Stimulated activated naive CD4-positive, alpha-beta T cell (primary cell): Measurements from ENCODE around the gene NME4.
A peak's percentile ranks its signal among the peaks of the same experiment; 100 is the strongest.
"Not testable (repeated sequence)": the region's sequence is repeated elsewhere in the genome, so short reads cannot be mapped to it uniquely, and the experiment has no call there.

Experiments
- DNase-seq, 6 experiments: peaks; one replicate each; lab custom pipeline; 2025; lab: John Stamatoyannopoulos, UW

The NME4 gene

DNA sequence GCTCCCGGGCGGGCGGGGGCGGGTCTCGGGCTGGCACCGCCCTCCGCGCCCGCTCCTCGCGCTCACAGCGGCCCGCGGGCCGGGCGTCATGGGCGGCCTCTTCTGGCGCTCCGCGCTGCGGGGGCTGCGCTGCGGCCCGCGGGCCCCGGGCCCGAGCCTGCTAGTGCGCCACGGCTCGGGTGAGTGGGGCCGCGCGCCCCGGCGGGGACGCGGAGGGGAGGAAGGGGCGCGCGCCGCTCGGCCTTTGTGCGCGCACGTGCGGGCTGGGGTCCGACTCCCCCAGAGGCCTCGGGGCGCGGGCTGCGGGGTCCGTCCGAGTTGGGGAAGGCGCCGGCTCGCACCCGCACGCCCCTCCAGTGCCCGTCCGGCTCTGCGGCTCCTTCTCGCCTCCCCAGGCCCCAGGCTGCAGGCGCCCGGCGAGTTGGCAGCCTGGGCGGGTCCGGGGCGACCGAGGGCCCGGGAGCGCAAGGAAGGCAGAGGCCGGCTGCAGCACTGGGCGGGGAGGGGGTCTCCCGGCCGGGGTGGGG is at the start of gene NME4:
NME4 (plus strand) TSS at position 65 of the 527 bp plus-strand sequence; CDS start at position 89, 24 bp downstream.
- DNase-seq: peak in 5 of 6 experiments; percentile 14 to 48 (median 26)

DNA sequence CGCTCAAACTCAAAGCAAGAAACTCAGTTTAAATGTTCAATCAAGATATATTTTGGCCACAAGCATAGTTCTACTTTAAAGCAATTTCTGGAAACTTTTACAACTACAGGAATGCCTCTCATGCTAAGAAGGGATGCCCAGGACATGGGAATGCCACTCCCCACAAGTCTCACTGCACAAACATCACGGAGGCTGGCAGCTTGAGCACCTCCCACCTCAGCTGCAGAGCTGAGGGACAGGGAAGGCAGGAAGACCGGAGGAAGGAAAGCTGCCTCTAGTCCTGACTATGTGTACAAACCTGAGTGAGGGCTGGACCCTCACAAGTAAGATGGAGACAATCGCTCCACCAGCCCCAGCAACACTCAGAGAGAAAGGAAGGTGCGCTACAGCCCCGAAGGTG is 49.8 kb upstream of the NME4 start:
- no peak for DNase-seq

DNA sequence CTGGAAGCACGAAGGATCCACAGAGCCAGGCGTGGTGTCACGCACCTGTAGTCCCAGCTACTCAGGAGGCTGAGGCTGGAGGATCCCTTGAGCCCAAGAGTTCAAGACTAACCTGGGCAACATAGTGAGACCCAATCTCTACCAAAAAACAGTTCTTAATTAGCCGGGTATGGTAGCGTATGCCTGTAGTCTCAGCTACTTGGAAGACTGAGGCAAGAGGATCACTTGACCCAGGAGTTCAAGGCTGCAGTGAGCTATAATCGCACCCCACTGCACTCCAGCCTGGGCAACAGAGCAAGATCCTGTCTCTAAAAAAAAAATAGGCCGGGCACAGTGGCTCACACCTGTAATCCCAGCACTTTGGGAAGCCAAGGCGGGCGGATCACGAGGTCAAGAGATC is 48.5 kb upstream of the NME4 start:
- DNase-seq: not testable (repeated sequence)

DNA sequence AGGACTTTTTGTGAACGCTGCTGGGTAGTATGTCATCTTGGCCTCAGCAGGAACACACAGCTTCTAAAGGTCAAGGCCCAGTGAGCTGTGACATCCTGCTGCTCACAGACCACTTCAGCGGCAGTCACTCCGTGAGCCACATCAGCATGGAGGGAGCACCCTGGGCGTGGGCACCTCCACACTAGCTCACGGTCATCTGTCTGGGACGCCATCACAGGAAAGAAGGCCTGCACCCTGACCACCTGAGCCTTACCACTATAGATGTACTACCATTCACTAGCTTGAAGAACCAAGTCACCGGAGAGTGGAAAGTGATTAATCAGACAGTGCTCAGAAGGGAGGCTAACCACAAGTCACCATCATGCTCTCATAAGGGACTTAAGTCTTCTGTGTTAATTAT is 47.8 kb upstream of the NME4 start:
- no peak for DNase-seq

DNA sequence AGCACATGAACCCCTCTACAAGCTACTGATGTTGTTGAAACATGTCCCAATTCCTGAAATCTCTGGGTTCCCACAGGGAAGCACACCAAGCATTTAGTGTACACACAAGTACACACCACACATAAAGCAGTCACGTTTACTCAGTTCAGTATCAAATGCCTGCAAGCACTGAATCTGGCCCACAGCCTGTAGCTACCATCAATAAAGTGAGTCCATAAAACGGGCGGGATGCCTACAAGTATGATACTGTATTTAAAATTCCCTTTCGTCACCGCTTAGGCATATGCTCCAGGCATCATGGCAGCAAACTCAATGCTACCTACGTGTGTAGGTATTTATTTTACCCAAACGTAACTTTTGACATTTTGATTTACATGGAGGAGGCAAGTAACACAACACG is 46.8 kb upstream of the NME4 start:
- no peak for DNase-seq

DNA sequence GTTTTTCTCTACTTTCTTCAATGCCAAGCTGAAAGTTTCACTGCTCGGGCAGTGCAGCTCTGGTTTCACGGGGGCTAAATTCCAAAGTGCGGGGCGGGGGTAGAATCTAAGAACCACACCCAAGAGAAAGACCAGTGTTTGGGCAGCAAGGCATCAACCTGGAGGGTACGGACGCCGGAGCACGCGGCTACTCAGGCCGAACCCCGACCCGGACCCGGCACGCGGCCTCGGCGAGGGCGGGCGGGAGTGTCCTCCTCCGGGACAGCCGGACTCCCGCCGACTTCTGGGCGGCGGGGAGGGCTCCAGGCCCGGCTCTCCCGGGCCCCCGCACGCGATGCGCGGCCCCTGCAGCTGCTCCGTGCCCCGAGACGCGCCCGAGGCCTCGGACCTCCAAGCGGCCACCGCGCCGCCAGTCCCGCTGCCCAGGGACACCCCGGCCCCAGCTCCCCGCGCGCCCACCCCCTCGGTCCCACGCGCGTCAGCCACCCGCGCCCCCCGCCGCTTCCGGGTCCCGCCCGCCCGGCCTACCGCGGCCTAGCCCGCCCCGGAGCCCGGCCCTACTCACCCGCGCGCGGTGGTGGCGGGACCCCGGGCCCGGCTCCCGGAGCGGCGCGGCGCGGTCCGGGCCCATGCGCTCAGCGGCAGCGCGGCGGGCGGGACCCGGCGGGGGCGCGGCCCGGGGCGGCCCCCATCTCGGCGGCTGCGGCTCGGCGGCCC is 45.0 kb upstream of the NME4 start:
- peak in 4 of 6 experiments; percentile 18 to 63 (median 52) for DNase-seq

DNA sequence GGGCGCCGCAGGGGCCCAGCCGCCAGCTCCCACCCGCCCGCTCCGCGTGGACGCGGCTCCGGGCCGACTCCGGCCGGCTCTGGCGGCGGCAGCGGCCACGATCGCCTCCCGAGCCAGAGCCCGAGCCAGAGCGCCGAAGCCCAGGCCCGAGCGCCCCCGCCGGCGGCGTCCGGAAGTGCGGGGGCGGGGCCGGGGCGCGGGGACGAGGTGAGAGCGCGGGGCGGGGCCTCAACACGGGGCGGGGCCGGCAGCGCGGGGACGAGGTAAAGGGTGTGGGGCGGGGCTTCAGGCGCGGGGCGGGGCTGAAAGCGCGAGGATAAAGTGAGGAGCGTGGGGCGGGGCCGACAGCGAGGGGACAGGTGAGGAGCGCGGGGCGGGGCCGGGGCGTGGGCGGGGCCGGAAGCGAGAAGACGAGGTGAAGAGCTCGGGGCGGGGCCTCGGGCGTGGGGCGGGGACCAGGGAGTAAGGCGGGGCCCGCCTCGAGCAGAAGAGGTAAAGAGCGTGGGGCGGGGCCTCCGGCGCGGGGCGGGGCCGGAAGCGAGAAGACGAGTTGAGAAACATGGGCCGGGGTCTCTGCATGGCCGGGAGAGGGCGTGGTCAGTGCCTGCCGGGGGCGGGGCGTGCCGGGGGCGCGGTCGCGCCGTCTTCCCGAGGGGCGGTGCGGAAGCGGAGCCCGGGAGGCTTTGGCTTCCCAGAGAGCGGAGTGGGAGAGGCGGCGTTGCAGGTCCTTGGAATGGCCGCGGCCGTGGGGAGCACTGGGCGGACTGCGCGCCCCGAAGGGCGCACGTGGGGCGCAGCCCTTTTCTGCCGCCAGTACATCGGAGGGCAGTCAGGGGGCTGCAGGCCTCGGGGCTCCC is 44.2 kb upstream of the NME4 start, which contains the start of gene AXIN1:
AXIN1 (minus strand) TSS at position 177 of the 857 bp plus-strand sequence. CDS start 5,698 bp downstream, outside the sequence.
- peak; percentile 98 to 100 (median 100) for DNase-seq

DNA sequence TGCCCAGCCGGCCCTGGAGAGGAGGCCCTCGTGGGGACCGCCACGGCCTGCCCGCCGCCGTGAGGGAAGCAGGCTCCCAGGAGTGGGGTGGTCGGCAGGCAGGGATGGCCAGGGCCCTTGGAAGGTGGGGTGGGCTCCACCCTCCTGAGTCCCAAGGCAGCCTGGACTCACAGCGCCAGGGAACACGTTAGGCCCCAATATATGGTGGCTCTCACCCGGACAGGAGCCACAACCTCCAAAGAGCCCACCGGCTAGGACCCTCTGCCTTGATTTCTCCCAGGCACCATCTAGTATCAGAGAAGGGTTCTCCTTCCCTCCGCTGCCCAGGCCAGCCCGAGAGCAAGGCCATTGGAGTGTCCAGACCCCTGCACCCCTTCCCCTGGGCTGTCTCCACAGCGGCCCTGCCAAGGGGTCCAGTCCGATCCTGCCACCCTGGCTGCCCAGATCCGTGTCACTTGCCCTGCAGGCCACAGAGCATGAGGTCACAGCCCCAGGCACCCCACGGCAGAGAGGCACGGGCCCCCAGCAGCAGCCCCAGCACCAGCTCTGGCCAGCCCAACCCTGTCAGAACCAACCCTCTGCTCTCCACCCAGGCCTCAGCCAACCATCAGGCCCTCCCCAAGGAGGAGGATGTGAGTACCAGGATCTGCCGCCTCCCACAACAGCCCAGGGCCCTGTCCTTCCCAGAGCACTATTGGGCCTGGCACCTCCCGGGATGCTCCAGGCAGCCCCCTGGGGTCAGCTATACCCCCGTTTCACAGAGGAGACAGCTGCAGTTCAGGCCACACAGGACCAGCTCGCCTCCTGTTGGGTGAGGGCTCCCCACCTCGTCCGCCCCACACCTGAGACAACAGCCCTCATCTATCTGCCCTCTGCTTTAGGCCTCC is 43.4 kb upstream of the NME4 start:
- no peak for DNase-seq

DNA sequence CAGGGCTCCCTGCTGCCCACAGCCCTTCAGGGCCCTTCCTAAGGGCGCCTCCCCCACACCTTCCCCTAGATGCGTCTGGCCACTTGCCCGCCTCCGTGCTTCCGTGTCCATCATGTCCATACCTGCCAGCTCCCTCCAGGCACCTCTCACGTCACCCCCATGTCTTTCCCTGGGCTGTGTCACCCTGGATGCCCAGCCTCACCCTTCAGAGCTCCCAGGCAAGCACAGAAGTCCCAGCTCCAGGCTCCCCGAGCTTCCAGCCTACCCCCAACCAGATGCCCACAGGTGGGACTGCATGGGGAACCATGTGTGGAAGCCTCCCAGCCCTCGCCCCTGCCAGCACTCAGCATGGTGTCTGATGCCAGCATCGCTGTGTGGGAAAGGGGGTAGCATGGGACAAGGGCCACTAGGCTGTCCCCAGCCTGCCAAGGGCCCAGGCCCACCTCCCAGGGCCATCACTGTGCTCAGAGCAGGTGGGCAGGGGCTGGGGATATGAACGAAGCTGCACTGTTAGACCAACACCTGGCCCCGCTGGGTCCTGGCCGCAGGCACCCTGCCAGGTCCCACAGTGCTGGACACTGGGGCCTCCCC is 42.6 kb upstream of the NME4 start:
- no peak for DNase-seq

DNA sequence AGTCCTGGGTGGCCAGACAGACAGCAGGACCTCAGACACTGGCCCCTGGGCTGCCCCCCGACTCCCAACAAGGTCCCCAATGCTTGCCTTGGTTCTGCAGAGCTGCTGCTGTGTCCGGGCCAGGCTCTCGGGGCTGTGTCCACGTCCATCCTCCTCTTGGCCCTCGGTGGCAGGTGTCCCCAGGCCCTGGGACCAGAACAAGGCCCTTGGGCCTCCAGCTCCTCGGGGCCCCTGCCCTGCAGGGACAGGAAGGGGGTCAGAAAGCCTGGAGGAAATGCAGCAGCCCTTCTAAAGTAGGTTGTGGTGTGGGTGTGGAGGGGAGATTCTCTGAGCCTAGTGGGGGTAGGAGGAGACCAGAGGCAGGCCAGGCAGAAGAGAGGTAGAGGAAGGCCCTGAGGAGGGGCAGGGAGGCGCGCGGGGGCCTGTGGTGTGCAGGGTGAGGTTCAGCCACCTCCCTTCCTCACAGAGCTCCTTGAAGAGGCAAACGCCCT is 42.0 kb upstream of the NME4 start:
- DNase-seq: peak in 3 of 6 experiments; percentile 10 to 34 (median 19)

DNA sequence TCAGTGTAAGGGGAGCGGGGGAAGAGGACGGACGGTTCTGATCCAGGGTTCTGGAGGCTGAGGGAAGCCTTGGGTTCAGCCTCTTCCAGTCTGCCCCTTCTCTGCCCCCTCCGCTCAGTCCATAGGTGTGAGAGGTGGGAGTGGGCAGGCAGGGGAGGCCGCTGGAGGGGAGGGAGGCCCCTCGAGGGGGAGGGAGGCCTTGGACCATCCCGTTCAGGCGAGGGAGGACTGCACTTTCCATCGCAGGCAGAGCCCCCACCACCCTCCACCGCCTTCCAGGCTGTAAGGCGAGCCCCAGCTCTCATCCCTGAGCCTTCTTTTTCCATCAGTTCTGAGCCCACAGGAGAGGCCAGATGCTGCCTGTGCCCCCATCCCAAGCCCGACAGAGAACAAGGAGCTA is 40.3 kb upstream of the NME4 start:
- no peak for DNase-seq

DNA sequence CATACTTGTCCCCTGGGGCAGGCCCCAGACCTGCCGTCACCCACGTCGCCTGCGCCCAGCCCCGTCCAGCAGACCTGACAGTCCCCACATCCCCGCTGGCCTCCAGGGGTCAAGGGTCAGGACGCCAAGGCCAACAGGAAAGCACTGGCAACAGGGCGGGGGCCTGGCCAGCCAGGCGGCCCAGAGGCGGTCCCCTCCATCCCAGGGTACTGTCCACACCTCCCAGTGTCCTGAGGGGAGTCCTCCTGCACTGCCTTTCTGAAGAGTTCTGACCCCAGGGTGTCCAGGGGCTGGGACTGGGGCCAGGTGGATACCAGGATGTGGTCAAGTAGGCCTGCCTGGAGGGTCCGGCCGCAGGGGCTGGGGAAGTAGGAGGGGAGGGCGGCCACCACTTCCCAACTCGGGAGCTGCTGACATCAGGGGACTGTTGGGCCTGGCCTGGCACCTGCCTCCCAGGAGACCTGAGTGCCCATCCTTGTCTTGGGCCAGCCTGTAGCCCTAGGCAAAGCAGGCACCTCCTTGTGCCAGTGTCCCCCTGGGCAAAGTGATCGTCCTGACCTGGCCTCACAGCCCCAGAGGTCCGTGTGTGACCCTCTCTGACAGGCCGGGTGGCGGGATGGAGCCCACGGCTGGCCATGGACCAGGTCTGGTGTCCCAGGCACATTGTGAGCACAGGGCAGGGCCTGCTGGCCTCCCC is 37.8 kb upstream of the NME4 start:
- DNase-seq: no peak

DNA sequence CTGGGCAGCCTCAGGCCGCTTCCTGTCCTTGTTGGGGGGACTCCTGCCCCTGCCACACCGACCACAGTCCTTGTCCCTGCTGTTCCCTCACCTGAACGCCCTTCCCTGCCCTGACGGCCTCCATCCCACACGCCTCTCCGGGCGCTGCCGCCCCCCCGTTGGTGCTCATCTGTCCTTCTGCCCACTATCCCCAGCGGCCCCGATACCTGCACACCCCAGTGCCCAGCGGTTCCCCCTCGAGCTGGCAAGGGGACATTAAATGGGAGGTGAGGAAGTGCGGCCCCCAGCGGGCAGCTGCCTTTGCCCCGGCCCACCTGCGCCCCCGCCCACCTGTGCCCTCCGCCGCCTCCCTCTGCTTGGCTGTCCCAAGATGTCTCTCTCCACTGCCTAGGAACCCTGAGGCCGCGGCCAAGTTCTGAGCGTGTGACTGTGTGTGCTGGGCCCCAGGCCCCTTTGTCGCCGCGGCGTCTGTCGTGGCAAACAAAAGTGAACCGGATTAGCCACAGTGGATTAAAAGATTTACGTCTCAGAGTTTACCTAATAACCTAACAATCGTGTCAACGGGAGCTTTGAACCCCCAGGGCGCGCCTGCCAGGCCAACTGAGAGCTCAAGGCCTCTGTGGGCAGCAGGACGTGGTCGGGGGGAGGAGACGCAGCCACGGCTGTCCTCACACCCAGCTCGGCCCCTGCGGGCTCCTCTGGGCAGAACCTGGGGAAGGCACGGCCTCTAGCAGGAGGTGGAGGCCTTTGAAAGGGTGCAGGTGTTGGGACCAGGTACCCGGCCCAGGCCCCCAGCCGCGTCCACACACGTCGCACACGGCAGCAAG is 36.9 kb upstream of the NME4 start:
- DNase-seq: no peak

DNA sequence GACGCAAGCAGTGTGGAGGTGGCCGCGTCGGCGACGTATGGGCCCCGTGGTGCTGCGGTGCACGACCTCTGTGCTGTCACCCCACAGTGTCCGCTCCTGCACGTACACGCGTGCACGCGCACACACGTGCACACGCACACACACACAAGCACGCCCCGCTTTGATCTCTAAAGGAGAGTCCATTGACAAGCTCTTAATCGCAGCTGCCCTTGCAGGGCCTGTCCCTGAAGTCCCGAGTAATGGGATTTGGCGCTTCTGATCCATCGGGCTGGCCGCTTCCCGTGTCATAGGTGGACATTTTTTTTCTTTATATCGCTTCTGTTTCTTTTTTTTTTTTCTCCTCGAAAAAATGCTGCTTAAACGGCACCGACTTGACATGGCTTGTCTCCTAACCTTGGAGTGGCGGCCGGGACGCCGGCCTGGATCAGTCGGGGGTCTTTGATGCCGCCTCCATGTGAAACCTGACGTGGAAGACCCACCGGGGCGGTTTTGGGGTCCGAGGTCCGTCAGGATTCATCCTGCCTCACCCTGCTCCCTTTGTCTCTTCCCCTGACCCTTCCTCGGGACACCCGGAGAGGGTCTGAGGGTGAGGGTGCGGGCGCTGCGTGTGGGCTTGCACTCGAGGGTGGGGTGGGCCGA is 36.2 kb upstream of the NME4 start:
- DNase-seq: no peak

DNA sequence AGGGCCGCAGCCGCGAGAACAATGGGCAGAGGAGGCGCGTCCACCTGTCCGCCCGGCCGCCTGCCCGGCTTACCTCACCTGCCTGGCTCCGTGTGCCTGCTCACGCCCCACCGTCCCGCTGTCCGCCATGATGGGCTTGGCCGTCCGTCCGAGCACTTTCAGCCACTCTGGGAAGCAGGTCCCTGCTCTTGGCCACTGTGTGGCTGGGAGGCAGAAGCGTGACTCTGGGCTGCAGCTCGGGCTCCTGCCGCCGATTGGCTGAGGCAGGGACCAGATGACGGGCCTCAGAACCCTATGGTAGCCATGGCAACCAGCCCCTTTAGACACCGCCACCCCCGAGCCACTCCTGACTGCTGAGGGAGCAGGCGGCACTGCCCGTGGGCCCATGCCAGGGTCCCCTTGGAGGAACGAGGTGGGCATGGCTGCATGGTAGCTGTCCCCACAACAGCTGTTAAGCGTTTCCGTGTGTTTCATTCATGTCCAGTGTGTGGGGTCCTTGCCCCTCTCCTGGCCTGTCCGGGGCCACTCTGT is 35.6 kb upstream of the NME4 start:
- no peak for DNase-seq

DNA sequence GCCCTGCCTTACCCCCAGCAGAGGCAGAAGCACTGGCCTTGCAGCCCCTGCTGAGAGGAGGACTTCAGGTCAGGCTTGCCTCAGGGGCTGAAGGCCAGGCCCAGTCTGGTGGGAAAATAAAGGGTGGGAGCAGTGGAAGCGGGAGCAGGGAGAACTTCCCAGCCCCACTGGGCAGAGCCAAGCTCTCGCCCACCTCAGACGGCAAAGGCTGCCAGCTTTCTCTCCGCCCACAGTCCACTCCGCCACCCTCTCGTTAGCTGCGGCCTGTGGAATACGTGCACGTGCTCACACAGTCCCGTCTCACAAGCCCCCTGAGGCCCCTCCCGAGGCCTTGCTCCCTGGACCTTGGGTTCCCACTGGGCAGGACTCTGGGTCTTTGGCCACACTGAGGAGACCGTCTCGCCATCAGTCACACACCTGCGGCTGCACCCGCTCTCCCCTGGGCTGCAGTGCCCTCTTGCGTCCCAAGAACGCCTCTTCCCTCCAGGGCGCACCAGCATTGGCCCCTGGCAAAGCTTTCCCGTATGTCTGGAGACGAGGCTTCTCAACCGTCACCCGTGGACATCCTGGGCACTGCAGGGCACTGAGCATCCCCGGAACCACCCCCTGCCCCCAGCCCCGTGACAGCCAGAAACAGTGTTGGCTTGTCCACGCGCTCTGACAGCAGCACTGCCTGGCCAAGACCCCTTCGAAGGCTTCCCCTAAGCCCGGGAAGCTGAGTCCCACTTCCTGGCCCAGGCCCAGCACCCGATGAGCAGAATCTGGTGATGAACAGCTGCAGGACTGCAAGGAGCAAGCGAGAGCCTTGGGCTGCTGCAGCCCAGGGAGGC is 34.9 kb upstream of the NME4 start:
- peak; percentile 13 to 75 (median 60) for DNase-seq

DNA sequence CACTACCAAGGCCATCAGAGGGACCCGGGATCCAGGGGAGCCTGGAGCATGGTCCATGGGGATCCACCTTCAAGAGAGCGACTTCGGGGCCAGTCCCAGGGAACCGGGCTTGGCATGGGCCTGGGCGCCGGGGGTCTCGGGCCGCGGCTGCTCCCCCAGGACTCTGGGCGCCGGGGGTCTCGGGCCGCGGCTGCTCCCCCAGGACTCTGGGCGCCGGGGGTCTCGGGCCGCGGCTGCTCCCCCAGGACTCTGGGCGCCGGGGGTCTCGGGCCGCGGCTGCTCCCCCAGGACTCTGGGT is 34.3 kb upstream of the NME4 start:
- not testable (repeated sequence) for DNase-seq

DNA sequence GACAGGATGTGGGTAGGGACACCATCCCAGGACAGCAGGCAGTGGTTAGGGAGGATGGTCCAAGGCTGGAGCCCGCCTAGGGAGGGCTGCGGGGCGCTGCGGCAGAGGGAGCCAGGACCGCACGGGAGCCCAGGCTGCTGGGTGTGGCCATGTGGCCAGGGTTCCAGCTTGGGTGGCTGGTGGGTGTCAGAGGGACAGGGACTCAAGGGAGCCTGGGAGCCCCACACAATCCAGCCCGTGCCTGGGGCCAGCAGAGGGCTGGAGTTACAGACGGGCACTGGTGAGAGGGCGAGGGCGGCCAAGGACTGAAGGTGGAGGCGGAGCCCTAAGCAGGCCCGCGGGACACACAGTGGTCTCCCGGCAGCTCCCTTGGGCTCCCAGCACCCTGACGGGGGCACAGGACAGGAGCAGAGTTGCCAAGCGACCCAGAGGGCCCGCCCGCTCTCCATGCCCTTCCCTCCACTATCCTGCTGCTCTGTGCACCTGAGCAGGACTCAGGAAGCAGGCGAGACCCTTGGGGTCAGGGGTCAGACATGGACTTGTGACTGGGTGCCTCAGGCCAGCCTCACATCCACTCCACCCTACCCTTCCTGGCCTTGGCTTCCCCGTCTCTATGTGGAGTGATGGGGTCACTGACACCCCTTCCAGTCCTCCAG is 33.8 kb upstream of the NME4 start:
- no peak for DNase-seq
